ENCODE data around the gene ZNF683.

- TF ChIP-seq POLR2A (IDR thresholded peaks at IDR 0.05): no peak
- TF ChIP-seq, protein P1, sequence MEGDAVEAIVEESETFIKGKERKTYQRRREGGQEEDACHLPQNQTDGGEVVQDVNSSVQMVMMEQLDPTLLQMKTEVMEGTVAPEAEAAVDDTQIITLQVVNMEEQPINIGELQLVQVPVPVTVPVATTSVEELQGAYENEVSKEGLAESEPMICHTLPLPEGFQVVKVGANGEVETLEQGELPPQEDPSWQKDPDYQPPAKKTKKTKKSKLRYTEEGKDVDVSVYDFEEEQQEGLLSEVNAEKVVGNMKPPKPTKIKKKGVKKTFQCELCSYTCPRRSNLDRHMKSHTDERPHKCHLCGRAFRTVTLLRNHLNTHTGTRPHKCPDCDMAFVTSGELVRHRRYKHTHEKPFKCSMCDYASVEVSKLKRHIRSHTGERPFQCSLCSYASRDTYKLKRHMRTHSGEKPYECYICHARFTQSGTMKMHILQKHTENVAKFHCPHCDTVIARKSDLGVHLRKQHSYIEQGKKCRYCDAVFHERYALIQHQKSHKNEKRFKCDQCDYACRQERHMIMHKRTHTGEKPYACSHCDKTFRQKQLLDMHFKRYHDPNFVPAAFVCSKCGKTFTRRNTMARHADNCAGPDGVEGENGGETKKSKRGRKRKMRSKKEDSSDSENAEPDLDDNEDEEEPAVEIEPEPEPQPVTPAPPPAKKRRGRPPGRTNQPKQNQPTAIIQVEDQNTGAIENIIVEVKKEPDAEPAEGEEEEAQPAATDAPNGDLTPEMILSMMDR (IDR thresholded peaks at IDR 0.05): no peak
These were observed 56.4 kb downstream of the ZNF683 start for GRCh38 chr1:26315874-26316850.

All from body of pancreas (tissue), 4 donors.